HepG2 (cell line): Measurements from ENCODE around the gene MTRF1. TPM values are rescaled to one million over a fixed set of nuclear protein-coding genes. Genes with fewer than 3 reads are reported as not detected.
A peak's percentile ranks its signal among the peaks of the same experiment; 100 is the strongest.

Source experiments
- ATF1 ChIP-seq: IDR thresholded peaks from 2 replicates; pipeline ENCODE4 v1.6.1; 2016; ENCODE audit warnings: mild to moderate bottlenecking, control low read depth
- GATA4 ChIP-seq: sonication (generic); IDR thresholded peaks from 2 replicates; pipeline ENCODE4 v1.6.1; 2016; ENCODE audit warnings: antibody characterized with exemption, low read depth, borderline replicate concordance
- KDM5B ChIP-seq: sonication (generic); formaldehyde crosslinking; IDR thresholded peaks from 2 replicates; pipeline ENCODE4 v1.4.0; 2020; ENCODE audit warnings: missing genetic modification reagents, mild to moderate bottlenecking, borderline replicate concordance
- KLF15 ChIP-seq: sonication (generic); formaldehyde crosslinking; IDR thresholded peaks from 2 replicates; pipeline ENCODE4 v1.8.1; 2023; ENCODE audit warnings: borderline replicate concordance, mild to moderate bottlenecking, inconsistent platforms, missing genetic modification reagents, mixed read lengths
- NR2C2 ChIP-seq: sonication (generic); formaldehyde crosslinking; IDR thresholded peaks from 2 replicates; pipeline ENCODE4 v1.4.0; 2020; ENCODE audit warnings: missing genetic modification reagents, mild to moderate bottlenecking, moderate library complexity, borderline replicate concordance
- RBFOX2 ChIP-seq: fragments of 200-400 bp; formaldehyde crosslinking; IDR thresholded peaks from 2 replicates; pipeline ENCODE4 v1.6.1; 2017; ENCODE audit warnings: low read depth, mild to moderate bottlenecking, low read length
- SMC3 ChIP-seq: IDR thresholded peaks from 2 replicates; pipeline ENCODE4 v1.6.1; 2011; ENCODE audit warnings: low read length, improper control_type of control experiment
- SP4 ChIP-seq: sonication (generic); formaldehyde crosslinking; IDR thresholded peaks from 2 replicates; pipeline ENCODE4 v1.8.1; 2023; ENCODE audit warnings: mild to moderate bottlenecking, missing genetic modification reagents
- TAF1 ChIP-seq: sonication (generic); formaldehyde crosslinking; IDR thresholded peaks from 2 replicates; pipeline ENCODE4 v1.4.0; 2020; ENCODE audit warnings: missing genetic modification reagents
- TGIF2 ChIP-seq: IDR thresholded peaks from 2 replicates; pipeline ENCODE4 v1.6.1; 2016; ENCODE audit warnings: control low read depth, missing compliant biosample characterization
- ZBED4 ChIP-seq: sonication (generic); formaldehyde crosslinking; IDR thresholded peaks from 2 replicates; pipeline ENCODE4 v1.4.0; 2020; ENCODE audit warnings: missing genetic modification reagents, borderline replicate concordance
- ZNF18 ChIP-seq: sonication (generic); formaldehyde crosslinking; IDR thresholded peaks from 2 replicates; pipeline ENCODE4 v1.8.0; 2022; ENCODE audit warnings: mild to moderate bottlenecking, missing genetic modification reagents; ENCODE audit not compliant: insufficient replicate concordance
- ZNF292 ChIP-seq: sonication (generic); formaldehyde crosslinking; IDR thresholded peaks from 2 replicates; pipeline ENCODE4 v1.8.1; 2022; ENCODE audit warnings: mild to moderate bottlenecking, low read depth, missing genetic modification reagents, borderline replicate concordance
- ZNF503 ChIP-seq: sonication (generic); formaldehyde crosslinking; IDR thresholded peaks from 2 replicates; pipeline ENCODE4 v1.4.0; 2020; ENCODE audit warnings: missing genetic modification reagents
- ZNF775 ChIP-seq: sonication (generic); formaldehyde crosslinking; IDR thresholded peaks from 2 replicates; pipeline ENCODE4 v1.4.0; 2020; ENCODE audit warnings: missing genetic modification reagents, mild to moderate bottlenecking, moderate library complexity, borderline replicate concordance
- polyA plus RNA-seq, 8 experiments: library from polyadenylated mRNA; depleted of rRNA in 3 of 8; stranded (reverse) in 7 of 8; unstranded in 1 of 8; fragments of >200 nt; fragmentation: Illumina TruSeq in 4 of 8; extraction: Trizol in 4 of 8; gene quantifications; 2 replicates each; pipeline versions ENCODE4 v1.2.1 to v1.2.3, GENCODE V29; 2011 to 2016; ENCODE audit warnings: low read depth in 4 of 8, missing spikeins in 1 of 8, mixed read lengths in 1 of 8; ENCODE audit not compliant: insufficient read depth in 1 of 8
- total RNA-seq, 5 experiments: library from RNA; depleted of rRNA; stranded (reverse); fragments of >200 nt; fragmentation: Illumina TruSeq; extraction: Trizol; gene quantifications; 2 replicates each; pipeline ENCODE4 v1.2.3, GENCODE V29; 2016; ENCODE audit warnings: low read depth in 1 of 5
- TF ChIP-seq, protein P1 (sequence below): sonication (generic); formaldehyde crosslinking; IDR thresholded peaks from 2 replicates; pipeline ENCODE4 v1.8.1; 2023; ENCODE audit warnings: missing genetic modification reagents, mild to moderate bottlenecking, borderline replicate concordance
- TF ChIP-seq, protein P2 (sequence below): sonication (generic); formaldehyde crosslinking; IDR thresholded peaks from 2 replicates; pipeline ENCODE4 v1.5.1; 2020; ENCODE audit warnings: mild to moderate bottlenecking, missing genetic modification reagents, borderline replicate concordance
- TF ChIP-seq, protein P3 (sequence below): sonication (generic); formaldehyde crosslinking; IDR thresholded peaks from 2 replicates; pipeline ENCODE4 v1.4.0; 2020; ENCODE audit warnings: mild to moderate bottlenecking, missing genetic modification reagents
- TF ChIP-seq, protein P4 (sequence below): IDR thresholded peaks from 2 replicates; pipeline ENCODE4 v1.6.1; 2016

The MTRF1 gene
- total and polyA plus RNA-seq, 2 of the 13 experiments (the other 11 are each of a cell fraction or from before 2014, with no cell fraction given), result 21.6 to 27.2 TPM

- TF ChIP-seq KLF15 (CRISPR knock-in tag) (peak; percentile 86), TAF1 (CRISPR knock-in tag) (peak; percentile 88), ZNF292 (CRISPR knock-in tag) (peak; percentile 62; the same call in 1 of the 2 replicates), ZNF18 (CRISPR knock-in tag) (no peak), GATA4 (0 out of 2 replicates have a peak, but pooled peaks have one; percentile 20), NR2C2 (CRISPR knock-in tag) (peak; percentile 57), TGIF2 (CRISPR knock-in tag) (no peak; the same call in 1 of the 2 replicates), ATF1 (no peak), SP4 (CRISPR knock-in tag) (no peak), ZNF775 (CRISPR knock-in tag) (no peak), SMC3 (no peak), RBFOX2 (peak; percentile 91), ZNF503 (CRISPR knock-in tag) (0 out of 2 replicates have a peak, but pooled peaks have one; percentile 19), ZBED4 (CRISPR knock-in tag) (no peak), KDM5B (CRISPR knock-in tag) (peak; percentile 88)
- TF ChIP-seq, protein P1, sequence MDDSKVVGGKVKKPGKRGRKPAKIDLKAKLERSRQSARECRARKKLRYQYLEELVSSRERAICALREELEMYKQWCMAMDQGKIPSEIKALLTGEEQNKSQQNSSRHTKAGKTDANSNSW (CRISPR knock-in tag), result no peak
- TF ChIP-seq, protein P2, sequence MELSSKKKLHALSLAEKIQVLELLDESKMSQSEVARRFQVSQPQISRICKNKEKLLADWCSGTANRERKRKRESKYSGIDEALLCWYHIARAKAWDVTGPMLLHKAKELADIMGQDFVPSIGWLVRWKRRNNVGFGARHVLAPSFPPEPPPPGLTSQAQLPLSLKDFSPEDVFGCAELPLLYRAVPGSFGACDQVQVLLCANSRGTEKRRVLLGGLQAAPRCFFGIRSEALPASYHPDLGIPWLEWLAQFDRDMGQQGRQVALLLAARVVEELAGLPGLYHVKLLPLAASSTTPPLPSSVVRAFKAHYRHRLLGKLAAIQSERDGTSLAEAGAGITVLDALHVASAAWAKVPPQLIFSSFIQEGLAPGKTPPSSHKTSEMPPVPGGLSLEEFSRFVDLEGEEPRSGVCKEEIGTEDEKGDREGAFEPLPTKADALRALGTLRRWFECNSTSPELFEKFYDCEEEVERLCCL (CRISPR knock-in tag), result no peak
- TF ChIP-seq, protein P3, sequence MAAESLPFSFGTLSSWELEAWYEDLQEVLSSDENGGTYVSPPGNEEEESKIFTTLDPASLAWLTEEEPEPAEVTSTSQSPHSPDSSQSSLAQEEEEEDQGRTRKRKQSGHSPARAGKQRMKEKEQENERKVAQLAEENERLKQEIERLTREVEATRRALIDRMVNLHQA (CRISPR knock-in tag), result no peak
- TF ChIP-seq, protein P4, sequence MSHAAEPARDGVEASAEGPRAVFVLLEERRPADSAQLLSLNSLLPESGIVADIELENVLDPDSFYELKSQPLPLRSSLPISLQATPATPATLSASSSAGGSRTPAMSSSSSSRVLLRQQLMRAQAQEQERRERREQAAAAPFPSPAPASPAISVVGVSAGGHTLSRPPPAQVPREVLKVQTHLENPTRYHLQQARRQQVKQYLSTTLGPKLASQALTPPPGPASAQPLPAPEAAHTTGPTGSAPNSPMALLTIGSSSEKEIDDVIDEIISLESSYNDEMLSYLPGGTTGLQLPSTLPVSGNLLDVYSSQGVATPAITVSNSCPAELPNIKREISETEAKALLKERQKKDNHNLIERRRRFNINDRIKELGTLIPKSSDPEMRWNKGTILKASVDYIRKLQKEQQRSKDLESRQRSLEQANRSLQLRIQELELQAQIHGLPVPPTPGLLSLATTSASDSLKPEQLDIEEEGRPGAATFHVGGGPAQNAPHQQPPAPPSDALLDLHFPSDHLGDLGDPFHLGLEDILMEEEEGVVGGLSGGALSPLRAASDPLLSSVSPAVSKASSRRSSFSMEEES, result no peak
Observed at GRCh38 chr13:41310963-41311405, 47.6 kb upstream of the MTRF1 start, which contains the start of gene NAA16 (continued).
